GM08714 (cell line): ENCODE measurements around the gene SLC46A2.

ENCODE experiments used
- H3K4me3 ChIP-seq: fragments of 200-500 bp; sonication (Bioruptor generic); 2 replicates; pipeline ENCODE4 v1.5.1; 2014; ENCODE audit warnings: mild to moderate bottlenecking, low read length, inconsistent platforms
- ZNF274 ChIP-seq: IDR thresholded peaks from 2 replicates; pipeline ENCODE4 v1.6.1; 2012; ENCODE audit warnings: mild to moderate bottlenecking, low read depth, low read length

SLC46A2 gene

DNA sequence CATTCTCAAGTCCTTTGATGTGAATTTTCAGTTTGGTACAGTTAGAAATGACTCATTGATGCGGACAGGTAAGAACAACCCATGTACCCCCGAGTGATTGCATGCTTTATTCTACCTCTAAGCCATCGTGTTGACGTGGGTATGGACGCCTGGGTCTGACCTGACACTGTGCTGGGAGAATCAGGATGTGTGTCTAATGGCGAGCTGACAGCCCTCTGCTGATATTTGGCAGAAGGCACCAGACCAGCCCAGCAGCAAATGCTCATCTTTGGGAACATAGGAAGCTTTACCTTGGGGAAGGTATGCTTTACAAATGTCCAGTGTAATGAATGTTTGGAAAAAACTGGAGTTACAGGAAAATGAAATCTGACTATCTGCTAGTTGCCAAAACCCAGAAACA lies 20.1 kb downstream of the SLC46A2 start:
- H3K4me3 ChIP-seq = no peak overlapping the region
- no peak for TF ChIP-seq ZNF274

DNA sequence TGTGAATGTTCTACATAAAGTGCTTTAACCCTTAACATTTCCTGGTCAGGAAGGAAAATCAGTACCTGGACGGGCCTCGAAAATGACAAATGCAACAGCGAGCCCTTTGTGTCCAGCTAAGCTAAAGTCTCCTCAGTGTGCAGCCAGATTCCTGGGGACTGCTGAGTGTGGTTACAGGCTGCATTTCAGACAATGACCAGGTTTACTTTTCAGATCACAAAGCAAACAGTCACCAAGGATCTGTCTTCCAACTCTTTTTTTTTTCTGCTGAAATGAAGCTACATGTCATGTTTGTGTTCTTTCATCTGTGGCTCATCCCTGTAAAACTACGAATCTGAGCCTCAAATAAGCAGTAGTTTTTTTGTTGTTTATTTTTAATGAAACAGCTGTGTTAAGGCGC lies 20.8 kb downstream of the SLC46A2 start:
- no peak for TF ChIP-seq ZNF274

DNA sequence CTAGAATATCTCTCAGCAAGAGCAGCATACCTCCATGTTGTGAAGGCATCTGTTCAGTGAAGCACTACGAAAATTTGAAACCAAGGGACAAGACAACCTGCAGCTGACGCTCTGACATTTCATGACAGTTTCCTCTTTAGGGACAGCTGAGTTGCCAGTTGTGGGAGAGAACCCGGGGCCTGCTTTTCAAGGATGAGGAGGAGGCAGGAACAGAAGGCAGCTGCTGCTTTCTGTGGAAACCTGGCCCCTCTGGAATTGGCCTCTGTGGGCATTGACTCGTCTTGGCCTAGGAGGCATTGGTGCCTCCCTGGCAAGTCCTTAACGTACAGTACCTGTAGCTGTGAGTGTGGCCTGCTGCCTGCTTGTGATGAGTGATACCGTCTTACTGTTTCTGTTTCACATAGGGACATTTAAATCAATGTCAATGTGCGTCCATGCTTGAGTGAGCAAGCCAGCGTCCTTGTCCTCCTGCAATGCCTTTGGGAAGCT lies 21.6 kb downstream of the SLC46A2 start:
- H3K4me3 ChIP-seq = no peak overlapping the region
- TF ChIP-seq ZNF274 = no peak

More for the DNA sequence above, 20.8 kb downstream of the SLC46A2 start:
- no peak overlapping the region for H3K4me3 ChIP-seq

DNA sequence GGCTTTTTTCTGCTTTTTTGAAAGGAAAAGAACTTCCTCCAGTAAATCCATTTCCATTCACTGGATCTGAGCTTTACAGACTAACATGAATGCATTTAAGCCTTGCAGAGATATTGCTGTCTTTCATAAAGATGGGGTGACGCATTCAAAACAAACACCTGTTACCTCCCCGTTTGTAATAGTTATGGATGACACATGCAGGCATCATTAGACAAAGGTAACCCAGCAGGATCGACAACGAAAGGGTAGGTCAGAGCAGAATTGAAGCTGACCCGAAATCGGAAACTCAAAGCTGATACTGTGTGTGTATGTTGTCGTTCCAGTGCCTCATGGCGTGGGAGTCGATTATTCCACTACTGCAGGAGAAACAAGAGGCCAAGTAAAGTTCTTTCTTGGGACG lies 22.2 kb downstream of the SLC46A2 start:
- no peak for TF ChIP-seq ZNF274
- H3K4me3 ChIP-seq = no peak overlapping the region

DNA sequence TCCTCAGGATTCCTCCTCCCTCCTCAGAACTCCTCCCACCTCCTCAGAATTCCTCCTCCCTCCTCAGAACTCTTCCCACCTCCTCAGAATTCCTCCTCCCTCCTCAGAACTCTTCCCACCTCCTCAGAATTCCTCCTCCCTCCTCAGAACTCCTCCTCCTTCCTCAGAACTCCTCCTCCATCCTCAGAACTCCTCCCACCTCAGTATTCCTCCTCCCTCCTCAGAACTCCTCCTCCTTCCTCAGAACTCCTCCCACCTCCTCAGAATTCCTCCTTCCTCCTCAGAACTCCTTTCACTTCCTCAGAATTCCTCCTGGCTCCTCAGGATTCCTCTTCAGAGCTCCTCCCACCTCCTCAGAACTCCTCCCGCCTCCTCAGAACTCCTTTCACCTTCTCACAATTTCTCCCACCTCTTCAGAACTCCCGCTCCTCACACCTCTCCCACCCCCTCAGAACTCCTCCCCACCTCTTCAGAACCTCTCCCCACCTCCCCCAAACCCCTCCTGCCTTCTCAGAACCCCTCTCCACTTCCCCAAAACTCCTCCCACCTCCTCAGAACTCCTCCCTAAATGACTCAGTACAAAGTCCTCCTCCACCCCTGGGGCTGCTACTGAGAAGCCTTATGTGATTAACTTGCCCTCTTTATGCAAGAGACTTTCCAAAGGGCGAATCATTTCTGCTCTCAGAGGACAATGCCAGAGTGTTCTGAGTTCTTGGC lies 23.2 kb downstream of the SLC46A2 start:
- no peak for TF ChIP-seq ZNF274
- no peak overlapping the region for H3K4me3 ChIP-seq

DNA sequence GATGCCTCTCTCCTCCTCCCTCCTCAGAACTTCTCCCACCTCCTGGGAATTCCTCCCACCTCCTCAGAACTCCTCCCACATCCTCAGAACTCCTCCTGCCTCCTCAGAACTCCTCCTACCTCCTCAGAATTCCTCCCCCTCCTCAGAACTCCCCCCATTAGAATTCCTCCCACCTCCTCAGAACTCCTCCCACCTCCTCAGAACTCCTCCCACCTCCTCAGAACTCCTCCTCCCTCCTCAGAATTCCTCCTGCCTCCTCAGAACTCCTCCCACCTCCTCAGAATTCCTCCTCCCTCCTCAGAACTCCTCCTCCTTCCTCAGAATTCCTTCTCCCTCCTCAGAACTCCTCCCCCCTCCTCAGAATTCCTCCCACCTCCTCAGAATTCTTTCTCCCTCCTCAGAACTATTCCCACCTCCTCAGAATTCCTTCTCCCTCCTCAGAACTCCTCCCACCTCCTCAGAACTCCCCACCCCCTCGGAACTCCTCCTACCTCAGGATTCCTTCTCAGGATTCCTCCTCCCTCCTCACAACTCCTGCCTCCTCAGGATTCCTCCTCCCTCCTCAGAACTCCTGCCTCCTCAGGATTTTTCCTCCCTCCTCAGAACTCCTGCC lies 23.9 kb downstream of the SLC46A2 start:
- no peak overlapping the region for H3K4me3 ChIP-seq
- TF ChIP-seq ZNF274 = no peak

DNA sequence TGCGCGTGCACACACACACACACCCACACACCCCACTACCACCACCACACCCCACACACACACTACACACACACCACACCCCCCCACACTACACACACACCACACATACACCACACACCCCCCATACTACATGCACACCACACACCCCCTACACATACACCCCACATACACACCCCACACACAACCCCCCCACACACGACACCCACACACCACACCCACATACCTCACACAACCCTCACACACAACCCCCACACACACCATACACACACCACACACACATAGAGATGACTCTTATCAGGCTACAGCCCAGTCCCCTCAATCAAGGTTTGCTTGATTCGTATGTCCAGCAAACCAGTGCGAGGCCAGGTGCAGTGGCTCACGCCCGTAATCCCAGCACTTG lies 25.7 kb downstream of the SLC46A2 start:
- H3K4me3 ChIP-seq = no peak overlapping the region
- no peak for TF ChIP-seq ZNF274

DNA sequence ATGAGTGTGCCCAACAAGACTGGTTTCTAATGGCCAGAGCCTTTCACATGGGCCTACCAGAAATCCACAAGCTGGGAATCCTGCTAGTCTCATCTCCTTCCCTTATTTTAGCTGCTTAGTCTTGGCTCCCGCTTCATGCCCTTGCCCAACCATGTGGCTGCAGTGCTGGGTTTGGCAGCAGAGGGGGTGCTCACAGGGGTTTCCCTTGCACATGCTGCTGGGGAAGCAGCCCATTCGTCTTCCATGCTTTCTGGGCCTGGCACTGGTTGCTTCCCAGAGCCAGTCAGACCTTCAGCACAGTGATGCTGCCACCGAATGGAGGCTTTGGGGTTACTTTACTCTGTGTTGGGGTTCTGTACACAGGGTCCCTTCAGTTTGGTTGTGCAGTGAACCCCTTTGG lies 26.3 kb downstream of the SLC46A2 start:
- no peak for TF ChIP-seq ZNF274

DNA sequence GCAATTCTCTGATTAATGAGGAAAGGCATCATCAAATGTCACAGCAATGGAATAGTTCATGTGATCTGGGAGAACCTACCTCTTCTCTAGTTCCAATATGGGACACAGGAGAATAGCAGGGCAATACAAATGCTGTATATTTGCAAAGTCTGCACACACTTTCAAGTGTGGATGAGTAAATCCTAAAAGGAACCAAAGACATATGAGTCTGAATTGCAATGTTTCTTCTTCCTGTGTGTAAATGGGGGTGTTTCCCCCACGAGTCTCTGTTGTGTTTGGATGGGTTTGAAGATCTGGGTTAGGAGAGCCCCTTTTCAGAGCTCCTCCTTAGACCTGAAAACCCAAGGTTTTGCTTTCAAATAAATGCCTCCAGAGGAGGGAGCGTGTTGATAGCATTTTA lies 26.9 kb downstream of the SLC46A2 start:
- no peak for TF ChIP-seq ZNF274
- no peak overlapping the region for H3K4me3 ChIP-seq

More for the DNA sequence above, 26.3 kb downstream of the SLC46A2 start:
- H3K4me3 ChIP-seq = no peak overlapping the region

DNA sequence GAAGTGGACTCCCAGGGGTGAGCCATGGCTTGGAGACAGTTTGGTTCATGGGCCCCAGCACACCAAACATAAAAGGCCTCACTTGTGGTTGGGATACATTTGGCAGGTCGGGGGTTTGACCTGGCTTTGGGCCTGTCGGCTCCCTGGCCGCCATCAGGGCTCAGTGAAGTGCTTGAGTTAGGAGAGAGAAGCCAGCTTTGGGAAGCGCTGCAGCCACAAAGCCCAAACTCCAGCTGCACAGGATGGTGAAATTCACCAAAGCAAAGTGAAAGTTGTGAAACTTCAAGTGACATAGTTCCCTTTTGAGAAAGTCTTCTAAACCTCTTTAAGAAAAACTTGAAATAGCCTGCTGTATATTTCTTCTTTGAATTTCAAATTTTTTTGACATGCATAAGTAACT lies 27.5 kb downstream of the SLC46A2 start:
- no peak overlapping the region for H3K4me3 ChIP-seq
- TF ChIP-seq ZNF274 = no peak

DNA sequence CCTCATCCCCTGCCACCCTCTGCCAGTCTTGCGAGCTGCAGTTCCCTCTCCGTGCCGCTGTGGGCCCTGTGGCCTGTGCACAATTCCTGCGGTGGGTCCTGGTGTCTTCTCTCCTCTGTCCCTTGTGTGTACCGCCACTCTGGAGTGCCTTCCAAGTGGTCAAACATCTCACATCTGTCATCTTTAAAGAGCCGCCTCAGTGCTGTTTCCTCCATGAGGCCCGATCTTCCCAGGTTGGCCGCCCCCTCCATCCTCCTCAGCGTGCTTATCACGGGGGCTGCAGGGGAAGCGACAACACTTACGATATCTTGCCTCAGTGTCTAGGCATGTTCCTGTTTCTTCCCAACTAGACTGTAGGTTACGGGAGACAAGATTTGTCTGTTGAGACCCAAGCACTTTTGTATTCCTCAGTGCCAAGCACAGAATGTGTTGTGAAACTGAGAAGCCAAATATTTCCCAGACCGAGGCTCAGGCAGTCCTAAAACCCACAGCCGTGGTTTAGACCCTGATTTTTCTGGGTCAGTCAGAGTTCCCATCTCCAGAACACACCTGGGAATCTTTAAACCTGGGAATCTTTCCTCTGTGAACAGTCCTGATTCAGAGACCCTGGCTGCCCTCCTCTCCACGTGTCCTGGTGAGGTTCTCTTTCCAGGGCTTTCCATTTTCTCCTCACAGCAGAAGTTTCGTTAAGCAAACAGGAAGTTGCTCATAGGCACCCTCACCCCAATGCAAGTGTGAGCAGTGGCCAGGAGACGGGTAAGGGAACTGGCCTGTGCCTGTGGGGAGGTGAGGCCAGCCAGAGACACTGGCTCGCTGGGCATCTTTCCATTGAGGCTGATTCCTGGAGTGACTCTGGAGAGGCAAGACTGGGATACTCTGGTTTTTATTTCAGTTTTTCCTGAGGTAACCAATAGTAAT lies 28.8 kb downstream of the SLC46A2 start:
- no peak overlapping the region for H3K4me3 ChIP-seq
- no peak for TF ChIP-seq ZNF274

DNA sequence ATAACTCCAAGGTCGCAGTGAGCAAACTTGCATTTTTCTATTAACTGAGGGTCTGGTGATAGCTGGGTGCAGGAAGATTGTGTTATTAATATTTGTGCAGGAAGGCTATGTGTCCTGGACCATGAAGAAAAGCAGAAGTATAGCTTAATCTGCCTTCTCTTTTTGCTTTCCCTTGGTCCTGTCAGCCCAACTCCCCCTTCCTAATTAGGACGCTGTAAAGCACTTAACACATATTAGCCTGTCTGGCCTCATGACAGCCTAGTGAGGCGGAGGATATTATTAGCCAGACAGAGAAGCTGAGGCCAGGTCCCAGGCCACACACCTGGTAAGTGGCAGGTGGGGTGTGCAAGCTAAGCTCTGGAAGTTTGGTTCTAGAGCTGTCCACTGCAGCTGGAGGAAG lies 29.5 kb downstream of the SLC46A2 start:
- H3K4me3 ChIP-seq = no peak overlapping the region
- TF ChIP-seq ZNF274 = no peak

DNA sequence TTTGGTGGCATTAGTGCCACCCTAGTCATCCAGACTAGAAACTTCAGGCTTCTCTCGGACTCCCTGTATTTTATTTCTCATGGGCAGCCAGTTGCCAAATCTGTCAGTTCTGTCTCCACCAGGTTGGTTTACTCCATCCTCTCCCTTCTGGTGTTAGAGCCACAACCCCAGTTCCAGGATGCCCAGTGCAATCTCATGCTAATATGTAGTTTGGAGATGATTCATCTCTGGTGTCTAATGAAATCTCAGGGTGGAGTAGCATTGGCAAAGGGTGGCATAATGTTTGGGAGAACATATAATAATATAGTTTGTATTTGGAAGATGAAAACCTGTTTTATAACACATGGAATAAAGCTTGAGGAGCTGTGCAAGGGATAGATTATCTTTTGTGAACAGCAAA lies 30.2 kb downstream of the SLC46A2 start:
- H3K4me3 ChIP-seq = no peak overlapping the region
- TF ChIP-seq ZNF274 = no peak

DNA sequence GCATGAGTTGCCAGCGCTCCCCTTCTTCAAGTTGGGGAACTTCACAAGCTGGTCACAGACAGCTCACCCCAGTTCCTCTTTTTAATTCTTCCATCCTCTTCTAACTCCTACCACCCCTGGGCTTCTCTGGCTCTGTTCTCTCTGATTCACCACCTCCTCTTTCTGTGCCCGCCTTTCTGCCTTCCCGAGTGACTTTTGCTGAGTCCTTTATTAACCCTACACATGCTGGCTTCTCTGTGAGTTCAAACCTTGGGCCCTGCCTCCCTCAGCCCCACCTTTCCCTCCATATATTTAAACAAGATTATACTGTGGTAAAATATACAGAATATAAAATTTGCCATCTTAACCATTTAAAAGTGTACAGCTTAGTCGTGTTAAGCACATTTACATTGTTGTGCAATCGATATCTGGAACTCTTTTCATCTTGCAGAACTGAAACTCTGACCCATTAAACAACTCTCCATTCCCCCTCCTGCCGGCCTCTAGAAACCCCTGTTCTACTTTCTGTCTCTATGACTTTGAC lies 32.0 kb downstream of the SLC46A2 start:
- TF ChIP-seq ZNF274 = no peak
- H3K4me3 ChIP-seq = no peak overlapping the region
